GM19372 (cell line): ENCODE measurements around the gene SEC61G.
A peak's percentile ranks its signal among the peaks of the same experiment; 100 is the strongest.

Source experiments
- ATAC-seq: cut with Tn5 transposase; IDR thresholded peaks from one replicate; pipeline ENCODE4 v1.9.1; 2021; ENCODE audit warnings: mild to moderate bottlenecking, low read depth, moderate library complexity; ENCODE audit not compliant: unreplicated experiment

Gene SEC61G

DNA sequence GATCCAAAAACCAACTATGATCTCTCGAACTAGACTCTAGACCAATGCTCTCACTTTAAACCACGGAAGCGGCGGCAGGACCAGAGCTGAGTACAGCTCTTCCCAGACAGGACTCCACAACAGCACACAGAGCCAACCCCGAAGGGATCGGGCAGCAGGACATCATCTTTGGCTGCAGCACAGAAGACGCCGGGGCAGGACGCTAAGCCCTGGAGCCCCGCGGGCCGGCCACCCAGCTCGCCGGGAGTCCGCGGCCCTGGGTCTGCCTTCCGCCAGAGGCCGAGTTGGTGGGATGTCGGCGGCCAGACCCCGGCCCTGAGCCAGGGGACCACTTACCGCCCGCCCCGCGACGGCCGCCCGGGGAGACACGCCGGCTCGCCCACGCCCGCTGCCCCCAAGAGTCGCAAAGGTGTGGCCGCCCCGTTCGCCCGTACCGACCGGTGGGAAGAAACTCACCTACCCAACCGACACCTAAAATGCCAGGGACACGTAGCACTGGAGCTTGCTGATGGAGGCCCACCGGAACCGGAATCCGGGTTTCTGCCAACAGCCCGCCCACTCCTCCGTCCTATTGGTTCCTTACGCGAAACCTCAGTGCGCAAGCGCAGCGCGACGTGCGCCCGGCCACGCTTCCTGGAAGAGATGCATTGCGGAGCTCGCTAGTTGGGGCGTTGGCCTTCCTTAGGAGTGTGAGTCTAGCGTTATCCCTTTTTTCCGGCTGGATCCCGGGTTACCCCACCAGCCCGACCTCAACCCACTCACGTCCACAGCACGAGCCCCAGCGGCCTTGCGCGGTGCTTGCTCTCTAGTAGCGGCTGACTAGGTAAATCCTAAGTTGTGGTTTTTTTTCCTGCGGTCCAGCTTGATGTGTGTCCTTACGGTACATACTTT, at the start of gene SEC61G:
Gene SEC61G (minus strand): TSS at position 510 of the 891 bp plus-strand sequence. CDS start 1,623 bp downstream, outside the sequence.
- peak; percentile 91 for ATAC-seq

DNA sequence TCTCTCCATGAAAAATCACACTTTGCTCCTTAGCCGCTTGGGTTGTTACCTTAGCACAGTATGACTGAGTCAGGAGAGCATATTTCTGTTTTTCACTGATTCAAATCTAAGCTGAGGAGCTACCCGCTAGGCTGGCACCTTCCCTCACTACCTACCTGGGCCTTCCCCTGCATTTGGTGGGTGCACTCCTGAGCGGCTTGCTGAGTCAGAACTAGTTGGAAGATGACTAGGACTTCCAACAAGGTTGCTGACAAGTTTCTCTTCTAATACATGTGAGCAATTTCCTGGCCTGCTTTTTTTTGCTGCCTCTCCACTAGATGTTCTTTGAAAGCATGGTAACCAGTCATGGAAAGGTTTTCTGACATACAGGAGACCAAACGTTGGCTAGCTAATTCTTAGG, 43.8 kb upstream of the SEC61G start:
- no peak for ATAC-seq

DNA sequence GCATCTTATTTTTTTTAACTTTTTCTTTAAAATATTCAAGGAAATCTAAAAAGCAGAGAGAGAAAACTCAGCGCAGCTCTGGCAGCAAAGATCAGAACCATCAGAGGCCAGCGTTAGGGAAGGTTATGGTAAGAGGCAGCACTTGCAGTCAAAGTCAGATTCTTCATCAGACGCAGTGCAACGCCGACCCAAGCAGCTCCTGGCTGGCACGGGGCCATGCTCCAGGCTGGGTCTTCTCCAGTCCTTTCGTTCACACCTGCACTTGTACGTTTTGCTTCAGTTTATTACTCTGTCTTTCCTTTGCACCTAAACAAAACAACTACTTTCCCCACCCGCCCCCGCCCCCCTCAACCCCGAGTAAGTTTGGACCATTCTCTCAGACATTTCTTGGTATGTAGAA, 43.1 kb upstream of the SEC61G start:
- ATAC-seq = no peak

DNA sequence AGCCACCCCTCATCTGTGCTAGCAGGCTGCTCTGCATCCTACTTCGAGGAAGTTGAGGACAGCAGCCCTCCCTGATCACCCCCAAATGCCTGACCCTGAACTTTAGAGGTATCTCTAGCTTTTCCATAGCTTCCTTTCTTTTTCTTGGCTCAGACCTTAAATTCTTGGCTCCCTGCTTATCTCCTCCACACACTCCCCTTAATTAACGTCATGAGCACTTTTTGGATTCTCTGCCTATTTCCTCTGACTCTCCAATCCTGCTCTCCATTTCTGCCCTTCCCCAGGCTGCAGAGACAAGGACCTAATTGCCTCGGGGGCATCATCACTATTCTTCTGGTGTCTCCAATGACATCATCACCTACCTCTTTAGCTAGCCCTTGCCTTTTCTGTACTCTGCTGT, 40.8 kb upstream of the SEC61G start:
- no peak for ATAC-seq

DNA sequence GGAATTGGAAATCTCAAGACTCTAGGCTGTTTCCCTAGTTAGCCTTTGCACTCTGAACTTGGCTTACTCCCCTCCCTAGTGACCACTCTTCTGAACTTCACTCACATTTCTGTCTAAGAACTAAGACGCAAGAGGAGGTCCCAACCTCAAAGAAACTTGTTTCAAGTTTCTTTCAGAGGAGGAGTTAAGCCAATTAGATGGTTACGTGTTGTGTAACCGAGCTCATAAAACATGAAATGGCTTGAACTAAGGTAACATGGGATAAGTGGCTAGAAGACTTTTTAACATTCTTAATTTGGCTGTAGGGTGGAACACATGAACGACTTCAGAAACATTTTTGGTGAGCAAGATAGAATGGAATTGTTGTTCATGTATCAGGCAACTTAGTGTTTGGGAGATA, 39.5 kb upstream of the SEC61G start:
- ATAC-seq = no peak

DNA sequence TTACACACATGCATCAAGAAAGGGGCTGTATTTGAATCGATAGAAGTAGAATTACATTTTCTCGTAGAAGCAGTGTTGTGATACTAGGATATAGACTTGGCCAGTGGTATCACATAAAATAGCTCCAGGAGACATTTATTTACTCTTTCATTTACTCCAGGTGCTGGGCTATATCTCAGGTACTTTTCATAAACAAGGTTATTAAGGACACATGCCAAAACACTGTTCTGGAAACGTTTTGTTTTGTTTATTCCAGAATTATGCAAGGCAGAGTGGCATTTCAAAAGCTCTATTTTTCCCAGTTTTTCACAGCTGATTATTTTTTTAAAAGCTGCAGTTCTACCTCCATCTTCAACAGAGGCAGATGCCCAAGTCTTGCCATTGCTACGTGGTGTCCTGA, 37.8 kb upstream of the SEC61G start:
- ATAC-seq = no peak

DNA sequence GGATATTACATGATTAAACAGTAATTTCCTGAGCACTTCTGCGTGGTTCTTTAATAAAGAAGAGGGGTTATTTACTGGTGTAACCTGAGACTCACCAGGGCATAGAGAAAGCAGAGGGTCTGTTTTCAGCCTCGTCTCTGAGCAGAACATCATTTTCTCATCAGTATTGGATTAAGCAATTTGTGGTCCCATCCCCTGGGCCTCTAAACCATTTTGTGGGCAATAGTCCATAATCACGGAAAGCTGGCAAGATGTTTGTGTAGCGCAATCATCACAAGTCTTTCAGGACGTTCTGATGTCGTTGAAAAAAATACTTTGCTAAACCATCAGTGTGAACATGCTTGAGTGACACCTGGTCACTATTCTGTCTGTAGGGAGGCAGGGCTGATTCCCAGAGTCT, 37.1 kb upstream of the SEC61G start:
- no peak for ATAC-seq

DNA sequence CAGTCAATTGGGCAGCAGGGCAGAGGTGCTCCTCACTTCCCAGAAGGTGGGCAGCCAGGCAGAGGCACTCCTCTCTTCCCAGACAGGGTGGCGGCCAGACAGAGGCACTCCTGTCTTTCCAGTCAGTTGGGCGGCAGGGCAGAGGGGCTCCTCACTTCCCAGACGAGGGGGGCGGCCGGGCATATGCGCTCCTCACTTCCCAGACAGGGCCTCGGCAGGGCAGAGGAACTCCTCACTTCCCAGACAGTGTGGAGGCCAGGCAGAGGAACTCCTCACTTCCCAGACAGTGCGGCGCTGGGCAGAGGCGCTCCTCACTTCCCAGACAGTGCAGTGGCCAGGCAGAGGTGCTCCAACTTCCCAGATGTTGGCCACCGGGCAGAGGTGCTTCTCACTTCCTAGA, 33.4 kb upstream of the SEC61G start:
- no peak for ATAC-seq

DNA sequence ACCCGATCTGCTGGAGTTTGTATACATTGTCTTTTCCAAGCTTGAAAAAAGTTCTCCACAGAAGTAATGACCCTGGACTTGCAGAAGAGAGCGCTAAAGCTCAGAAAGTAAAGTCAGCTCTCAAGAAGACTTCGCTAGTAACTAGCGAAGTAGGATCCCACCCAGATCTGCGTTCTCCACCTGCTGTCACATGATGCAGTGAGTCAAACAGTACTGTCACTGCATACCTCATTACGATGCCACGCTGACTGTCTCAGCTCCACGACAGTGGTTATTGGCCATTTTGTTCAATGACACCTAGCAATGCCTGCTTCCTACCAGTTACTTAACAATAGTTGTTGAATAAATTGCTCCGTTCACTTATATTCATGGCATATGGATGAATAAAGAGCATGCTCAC, 29.7 kb upstream of the SEC61G start:
- no peak for ATAC-seq

DNA sequence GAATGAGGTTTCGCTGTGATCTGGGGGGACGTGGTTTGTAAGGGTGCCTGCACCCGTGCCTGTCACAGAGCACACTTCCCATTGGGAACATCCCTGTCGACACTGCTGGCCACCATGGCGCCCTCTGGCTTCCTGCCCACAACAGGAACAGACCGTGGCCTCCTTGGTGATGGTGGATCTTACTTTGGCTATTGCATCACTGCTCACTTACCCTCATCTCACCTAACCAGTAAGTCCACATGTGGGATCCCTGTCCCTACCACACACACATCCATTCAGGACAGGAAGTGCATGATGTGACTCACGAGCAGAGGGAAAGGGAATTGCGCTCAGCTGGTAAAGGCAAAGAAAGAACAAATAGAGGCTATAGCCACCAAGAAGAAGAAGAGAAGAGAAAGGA, 26.2 kb upstream of the SEC61G start:
- ATAC-seq = no peak

DNA sequence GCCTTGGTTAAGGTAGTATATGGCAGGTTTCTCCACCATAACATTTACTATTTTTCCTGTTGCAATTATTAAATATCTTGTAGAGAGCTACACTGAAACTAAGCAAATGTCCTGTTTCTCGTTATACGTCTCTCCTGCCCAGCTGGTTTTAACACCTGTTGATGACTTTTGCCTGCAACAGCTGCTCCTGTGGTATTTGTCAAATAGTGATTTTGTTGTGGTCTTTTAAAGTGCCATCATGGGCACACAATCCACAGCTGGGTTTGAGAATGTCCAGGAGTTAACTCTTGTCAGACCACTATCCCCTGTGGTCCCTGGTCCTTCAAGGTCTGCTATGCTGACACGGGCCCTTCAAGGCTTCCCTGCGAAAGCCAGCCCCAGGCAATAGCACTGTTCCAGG, 24.9 kb upstream of the SEC61G start:
- no peak for ATAC-seq

DNA sequence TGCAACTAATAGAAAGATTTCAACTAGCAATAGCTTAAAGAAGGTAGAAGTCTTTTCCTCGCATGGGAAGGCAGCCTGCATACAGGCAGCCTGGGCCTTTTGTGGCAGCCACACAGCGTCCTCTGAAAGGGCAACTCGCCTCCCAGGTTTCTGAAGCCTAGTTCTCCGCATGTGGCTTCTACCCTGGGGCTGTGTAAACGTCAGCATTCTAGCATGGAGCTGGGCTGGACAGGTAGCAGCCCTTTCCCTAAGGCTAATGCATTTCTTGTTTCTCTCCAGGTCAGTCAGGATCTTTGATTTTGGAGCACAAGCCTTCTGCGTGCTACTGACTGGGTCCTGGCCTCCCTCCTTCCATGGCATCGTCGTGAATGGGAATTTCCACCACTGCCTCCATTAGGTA, 23.8 kb upstream of the SEC61G start:
- no peak for ATAC-seq

DNA sequence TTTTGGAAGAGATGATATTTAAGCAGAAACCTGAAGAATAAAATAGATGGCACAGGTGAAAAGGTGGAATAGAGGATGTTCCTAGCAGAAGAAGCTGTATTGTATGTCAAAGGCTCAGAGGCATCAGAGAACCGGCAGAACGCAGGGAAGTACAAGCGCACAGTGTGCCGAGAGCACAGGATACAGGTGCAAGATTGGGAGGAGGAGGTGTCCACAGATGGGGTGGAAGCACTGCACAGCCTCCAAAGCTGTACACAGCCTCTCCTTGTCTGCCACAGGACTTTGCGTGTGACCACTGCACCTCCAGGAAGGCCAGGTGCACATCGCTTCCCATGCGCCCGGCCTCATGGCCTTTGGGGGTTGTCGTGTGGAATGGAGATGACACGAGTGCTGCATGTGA, 23.3 kb upstream of the SEC61G start:
- no peak for ATAC-seq

DNA sequence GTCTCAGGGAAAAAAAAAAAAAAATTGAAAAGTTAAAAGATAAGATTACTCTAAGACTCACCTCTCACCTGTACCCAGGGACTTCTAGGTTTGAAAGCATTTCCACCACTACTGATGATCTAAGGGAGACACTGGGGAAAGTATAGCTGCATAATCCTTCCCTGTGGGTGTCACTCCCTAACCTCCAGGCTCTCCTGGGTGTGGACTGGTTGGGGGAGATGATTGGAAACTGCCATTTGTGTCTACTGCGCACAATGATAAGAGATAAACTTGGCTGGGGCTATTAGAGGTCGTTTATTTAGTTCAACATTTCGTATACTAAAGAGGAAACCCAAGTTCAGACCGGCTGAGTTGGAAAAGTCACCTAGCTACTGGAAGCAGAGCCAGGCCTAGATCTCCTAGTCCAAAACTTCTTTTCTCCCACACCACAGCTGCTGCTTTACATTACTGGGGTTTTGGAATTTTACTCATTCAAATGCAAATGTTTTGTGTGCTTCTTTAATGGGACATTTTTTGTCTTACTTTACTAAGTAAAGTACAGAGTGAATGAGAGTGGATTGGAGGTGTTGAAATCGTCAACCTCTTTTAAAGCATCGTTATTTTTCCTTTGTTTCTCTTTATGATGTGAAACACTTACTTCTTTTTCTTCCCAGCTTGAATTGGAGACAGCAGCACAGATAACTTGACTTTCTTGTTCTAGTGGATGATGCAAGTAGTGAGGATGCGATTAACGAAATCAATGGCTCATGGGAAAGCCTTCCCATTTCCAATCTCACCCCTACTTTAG, 22.3 kb upstream of the SEC61G start:
- no peak for ATAC-seq

DNA sequence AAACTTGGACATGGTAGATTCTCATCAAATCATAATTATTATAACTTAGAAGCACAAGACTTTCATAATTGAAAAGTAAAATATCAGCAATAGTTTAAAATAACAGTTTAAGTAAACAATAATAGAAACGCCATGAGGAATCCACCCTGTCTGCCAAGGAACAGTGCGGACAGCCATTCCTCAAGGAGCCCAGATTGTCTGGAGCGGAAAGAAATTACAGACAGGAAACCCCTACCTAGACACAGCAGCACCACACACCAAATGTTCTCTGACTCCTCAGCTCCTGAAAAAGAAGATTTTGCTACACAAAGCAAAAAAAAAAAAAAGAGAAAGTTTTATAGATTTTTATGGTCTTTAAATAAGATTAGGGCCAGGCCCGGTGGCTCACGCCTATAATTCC, 21.5 kb upstream of the SEC61G start:
- no peak for ATAC-seq

DNA sequence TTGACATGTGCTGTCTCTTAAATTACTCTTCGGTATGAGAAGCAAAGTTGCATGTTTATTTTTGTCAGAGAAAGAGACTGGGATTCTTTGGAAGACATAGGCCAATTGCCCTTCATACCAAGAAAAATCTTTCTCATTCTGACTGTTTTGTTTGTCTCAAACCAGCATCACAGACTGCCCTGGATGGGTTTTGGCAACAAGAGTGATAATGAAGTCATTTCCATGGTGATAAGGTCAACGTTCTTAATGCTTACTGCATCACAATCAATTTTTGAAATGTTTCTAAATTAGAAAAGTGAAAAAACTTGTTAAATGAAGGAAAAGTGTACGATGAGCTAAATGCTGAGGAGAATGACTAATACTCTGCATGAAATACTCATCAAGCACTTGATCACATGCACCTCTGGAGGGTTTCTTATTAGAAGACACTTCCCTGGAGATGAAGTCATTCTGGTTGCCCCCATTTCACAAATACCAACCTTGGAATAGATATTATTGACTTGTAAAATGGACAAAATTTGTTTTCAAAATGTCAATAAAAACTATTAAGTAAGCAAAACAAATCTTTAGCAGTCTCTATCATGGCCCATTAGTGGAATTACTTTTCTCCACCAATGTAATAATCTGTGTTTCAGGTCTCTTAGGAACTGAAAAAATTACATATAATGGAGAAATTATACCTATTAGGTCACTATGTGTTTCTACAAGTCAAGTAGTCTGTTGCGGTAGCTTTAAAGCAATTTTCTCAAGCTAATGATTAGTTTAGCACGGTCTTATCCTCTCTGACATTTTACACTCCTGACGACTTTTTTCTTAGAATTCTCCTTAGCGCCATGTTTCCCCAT, 19.9 kb upstream of the SEC61G start:
- ATAC-seq = no peak

DNA sequence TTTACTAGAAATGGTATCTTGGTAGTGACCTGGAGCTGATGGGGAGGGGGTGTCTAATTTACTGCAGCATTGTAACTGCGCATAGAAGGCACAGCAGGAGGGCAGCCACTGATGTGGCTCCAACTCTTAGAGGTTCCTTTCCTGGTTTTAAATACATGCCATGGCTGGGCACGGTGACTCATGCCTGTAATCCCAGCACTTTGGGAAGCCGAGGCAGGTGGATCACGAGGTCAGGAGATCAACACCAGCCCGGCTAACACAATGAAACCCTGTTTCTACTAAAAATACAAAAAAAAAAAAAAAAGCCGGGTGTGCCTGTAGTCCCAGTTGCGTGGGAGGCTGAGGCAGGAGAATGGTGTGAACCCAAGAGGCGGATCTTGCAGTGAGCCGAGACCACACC, 19.2 kb upstream of the SEC61G start:
- ATAC-seq = no peak

DNA sequence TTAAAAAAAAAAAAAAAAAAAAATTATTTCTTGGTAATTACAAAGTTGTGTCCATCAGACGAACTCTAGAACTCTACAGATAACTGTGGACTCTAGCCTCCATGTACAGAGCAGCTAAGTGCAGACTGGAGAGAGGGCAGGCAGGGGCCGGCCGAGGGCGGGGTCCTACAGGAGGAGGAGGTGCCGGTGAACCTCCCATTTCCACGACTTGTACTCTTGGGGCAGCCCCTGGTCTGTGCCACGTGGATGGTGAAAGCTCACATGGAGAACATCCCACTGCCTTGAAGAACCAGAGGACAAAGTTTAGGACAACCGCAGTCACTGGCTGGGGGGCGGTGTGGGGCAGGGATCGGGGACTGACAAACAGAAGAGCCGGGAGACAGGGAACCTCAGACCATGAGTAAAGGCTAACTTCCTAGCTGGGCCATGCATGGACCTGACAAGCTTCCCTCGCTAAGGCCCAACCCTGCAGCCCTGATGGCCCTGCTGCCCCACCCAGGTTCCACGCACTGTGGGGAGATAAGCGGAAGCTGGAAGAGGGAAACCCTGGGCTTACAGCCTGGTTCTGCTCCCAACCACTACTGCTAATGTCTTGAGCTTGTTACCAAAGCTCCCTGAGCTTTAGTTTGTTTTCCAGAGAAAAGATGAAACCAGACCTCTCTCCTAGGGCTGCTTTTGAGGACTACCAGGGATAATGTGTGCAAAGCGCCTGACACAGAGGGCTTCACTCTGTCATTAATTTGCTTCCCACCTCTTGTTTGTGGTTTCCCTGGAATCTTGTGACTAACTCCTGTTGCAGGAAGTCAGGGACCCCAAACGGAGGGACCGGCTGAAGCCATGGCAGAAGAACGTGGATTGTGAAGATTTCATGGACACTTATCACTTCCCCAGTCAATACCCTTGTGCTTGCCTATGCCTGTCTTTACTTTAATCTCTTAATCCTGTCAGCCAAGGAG, 16.1 kb upstream of the SEC61G start:
- ATAC-seq = no peak

DNA sequence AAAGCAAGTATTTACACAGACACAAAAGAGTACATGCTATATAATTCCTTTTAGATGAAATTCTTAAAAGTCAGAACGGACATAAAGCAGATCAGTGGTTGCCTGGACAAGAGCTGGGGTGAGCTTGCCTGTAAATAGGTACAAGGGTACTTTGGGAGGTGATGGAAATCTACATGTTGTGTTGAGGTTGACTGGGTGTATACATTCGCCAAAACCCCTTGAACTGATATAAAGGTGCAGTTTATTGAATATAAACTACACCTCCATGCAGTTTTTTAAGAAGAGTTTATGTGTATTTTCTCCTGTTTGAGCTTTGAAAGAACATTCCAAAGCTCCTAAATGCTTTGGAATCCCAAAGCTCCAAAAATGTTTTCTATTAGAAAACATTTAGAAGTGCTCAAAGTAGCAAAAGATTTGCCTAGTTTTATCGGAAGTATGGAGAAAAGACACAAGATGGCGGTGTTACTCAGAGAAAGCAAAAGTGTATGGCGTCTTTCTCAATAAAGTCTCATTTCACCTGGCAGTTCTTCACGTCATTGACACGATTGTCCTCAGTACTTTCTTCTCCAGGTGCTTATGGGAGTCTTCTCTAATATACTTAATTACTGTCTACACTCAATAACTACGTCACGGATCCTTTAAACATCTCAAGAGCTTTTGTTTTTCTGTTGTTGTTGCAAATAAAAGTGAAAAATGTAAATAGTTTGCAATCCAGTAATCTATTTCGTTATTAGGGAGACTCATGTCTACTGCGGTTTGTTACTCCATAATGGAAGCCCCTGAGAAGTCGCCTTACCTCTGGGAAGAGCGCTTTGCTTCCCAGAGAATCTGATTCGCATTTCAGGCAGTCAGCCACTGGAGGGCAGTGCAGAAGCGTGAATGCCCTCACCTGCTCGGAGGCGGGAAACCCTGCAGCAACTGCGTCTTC, 14.7 kb upstream of the SEC61G start:
- ATAC-seq = peak; percentile 79
